ENCODE results near the gene MEI4.
"Not testable (repeated sequence)": the region's sequence is repeated elsewhere in the genome, so short reads cannot be mapped to it uniquely, and the experiment has no call there.

Gene MEI4

DNA sequence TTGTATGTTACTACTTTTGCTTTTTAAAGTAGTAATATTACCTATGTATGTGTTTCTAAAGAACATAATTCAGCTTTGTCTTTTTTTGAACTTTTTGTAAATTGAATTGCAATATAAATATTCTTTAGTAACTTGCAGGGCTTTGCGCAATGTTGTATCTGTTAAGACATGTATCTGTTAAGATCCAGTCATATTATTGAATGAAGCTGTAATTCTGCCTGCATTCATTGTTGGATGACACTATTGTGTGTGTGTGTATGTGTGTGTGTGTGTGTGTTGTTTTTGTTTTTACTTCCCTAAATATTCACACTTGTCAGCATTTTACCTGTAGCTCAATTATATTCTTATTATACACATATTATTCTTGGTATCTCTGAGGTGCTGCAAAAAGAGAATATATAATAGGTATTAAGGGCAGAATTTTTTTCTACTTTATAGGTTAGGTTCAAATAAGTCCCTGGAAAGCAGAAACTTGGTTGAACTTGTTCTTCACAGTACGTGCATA lies 164.0 kb downstream of the MEI4 start:
- DNase-seq = no peak

DNA sequence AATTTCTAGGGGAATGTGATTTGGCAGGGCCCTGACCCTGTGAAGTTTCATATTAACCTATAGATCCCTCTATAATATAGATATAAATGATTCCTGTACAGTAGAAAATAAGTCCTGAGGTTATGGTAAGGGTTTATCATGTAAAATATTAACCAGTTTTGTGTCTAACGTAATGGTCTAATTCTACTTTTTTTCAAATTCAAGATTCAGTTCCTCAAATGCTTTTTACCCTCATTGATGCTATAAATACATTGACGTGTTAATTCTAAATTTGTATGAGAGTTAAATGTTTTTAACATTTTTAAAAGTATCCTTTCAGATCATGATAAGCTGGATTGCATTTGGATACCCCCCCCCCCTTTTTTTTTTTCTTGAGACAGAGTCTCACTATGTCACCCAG lies 169.4 kb downstream of the MEI4 start:
- DNase-seq = no peak

- no peak for DNase-seq
Observed at GRCh38 chr6:77825204-77825603, 172.4 kb downstream of the MEI4 start.

DNA sequence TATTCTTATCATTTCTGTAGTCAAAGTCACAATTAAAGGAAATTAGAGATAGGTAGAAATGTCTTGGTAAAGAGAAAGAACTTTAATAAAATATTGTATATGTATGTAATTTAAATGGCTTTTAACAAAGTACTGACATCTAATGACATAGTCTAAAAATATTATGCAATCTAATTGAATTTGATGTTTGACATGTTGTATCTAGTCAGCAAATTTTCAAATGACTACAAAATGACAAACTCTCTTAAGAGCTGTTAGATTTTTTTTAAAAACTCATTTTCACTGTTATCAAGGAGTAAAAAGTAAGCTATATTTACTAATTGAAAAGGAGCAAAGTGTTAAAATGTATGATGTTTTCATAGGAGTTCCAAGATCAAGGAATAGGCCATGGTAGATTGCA lies 176.9 kb downstream of the MEI4 start:
- no peak for DNase-seq

- not testable (repeated sequence) for DNase-seq
Observed at GRCh38 chr6:77833749-77834148, 180.9 kb downstream of the MEI4 start.

DNA sequence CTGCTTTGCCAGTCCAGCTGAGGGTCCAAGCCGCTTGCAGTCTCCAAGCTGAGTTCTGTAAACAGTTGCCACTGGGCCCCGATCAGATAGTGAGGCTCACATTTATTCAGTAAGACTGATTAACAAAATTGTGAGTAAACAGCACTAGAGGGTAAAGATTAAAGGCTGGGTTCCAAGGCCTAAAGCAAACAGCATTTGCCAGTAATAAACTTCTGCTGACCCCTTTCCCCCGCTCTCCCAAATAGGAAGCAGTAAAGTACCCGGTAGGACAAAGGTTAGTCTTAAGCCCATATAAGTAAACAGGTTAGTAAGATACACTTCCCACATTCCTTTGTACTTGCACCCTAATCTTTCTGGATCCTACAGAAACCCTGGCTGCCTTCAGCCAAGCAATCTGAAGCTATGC lies 181.8 kb downstream of the MEI4 start:
- DNase-seq = no peak

DNA sequence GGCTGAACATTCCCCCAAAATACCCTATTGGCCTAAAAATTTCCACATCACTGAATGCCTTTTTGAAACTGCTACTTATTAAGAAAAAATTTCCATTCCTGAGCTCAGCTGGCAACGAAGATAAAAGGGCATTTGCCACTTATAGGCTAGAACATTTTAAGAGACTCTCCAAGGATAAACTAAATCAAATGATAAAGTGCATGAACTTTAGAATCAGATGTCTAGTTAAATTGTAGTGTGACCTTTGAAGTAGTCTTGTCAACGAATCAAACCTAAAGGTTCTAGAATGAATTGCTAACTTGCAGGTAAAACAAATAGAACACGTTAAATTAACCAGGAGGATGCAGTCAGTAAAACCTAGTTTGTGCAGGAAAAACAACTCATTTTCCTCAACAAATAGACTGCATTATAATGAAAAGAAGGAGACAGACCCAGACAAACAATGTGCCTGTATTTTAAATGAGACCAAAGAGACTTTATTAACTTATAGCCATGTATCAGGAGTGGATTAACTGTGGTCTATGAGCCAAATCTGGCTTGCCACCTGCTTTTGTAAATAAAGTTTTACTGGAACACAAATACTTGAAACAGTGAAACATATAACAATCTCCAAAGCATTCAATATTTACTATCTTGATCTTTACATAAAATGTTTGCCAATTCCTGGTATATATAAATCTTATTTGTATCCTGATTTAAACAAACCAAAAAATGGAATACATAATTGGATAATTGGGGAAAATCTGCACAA lies 184.4 kb downstream of the MEI4 start:
- DNase-seq = no peak

DNA sequence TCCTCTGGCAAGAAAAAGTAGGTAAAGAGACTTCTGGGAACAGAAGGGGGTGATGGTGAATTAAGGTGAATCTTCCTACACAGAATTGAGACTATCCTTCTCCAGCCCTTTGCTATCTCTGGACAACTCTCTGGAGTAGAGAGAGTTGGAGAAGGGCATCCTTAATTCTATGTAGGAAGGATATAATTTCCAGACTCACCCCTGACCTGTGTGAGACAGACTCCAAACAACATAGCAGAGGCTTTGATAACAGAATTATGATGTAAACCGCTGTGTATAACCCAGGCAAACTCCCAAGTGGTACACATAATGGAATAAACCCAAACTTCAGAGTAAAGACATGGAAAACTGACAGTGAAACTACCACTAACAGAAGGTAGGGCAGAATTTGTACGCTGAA lies 186.5 kb downstream of the MEI4 start:
- DNase-seq = no peak

GRCh38 chr6:77844822-77845221 lies 192.0 kb downstream of the MEI4 start:
- DNase-seq = no peak

DNA sequence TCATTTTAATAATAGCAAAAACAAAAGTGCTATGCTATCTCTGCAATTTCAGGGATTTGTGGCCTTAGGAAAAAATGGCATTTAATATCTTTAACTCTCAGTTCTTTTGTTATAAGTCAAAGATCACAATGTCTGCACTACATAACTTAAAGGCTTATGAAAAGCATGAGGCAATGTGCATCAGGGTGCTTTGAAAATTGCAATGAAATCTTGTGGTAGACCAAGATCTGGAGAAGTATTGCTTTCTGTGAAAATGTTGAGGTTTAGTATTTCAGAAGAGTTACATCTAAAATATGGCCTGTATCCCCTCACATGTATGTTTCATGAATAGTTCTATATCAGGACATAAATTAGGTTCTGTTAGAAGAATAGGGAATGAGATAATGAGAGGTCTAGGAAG lies 200.6 kb downstream of the MEI4 start:
- no peak for DNase-seq

DNA sequence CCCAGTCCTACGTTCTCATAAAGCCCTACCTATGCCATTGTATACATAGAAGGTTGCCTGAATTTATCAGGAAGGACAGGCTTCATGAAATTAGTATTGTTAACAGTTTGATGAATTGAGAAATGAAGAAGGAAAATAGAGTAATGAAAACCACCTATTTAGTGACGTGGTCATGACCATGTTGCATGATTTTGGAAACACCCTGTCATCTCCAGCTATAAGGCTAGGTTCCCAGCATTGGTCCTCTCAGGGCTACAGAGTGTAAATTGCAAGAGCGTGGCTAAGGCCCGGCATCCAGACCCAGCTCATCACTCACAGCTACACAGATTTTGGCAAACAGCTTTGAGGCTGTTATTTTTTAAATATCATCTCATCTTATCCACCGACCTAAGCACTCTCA lies 203.6 kb downstream of the MEI4 start:
- no peak for DNase-seq

DNA sequence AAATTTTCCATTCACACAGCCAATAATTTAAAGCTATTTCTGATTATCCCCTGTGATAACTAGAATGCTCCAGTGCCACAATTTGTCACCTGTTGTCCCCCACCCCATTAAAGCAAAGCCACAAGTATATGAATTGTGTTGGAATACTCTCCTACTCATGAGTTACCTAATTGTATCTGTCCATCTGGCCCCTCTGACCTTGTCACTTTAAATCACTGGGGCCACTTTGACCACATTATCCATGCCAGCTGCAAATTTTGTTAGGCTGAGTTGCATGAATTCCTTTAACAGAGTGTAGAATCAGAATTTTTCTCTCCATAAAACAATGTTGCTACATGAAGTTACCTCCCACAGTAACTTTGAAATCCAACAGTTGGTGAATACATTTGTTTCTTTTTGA lies 204.6 kb downstream of the MEI4 start:
- DNase-seq = no peak

DNA sequence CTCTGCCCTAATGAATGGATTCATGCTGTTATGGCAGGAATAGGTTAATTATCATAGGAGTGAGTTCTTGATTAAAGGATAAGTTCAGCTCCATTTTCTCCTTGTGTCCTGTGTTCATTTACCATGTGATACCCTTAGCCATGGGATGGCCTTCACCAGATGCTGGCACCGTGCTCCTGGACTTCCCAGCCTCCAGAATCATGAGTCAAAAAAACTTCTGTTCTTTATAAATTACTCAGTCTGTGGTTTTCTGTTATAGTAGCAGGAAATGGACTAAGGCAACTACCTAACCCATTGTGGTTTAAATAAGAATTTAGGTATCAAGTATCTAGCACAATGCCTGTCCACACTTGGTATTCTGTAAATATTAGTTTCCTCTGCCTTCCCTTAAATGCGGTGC lies 223.5 kb downstream of the MEI4 start:
- DNase-seq = no peak

DNA sequence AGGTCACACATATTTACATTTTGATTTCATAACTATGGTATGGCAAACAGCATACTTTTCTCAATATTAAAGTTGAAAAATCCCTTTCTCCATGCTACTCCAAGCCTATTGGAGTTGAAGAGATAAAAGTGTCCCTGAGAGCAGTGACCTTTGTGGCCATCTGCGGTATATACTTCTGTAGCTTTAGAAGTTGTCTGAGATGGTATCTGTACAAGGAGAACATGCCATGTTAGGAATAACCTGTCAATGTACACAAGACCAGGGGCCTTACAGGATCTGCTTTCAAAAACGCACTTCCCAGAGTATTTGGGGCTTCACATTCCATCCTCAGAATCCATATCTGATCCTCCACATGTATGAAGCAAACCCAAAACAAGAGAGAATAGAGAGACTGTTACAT lies 226.7 kb downstream of the MEI4 start:
- no peak for DNase-seq

DNA sequence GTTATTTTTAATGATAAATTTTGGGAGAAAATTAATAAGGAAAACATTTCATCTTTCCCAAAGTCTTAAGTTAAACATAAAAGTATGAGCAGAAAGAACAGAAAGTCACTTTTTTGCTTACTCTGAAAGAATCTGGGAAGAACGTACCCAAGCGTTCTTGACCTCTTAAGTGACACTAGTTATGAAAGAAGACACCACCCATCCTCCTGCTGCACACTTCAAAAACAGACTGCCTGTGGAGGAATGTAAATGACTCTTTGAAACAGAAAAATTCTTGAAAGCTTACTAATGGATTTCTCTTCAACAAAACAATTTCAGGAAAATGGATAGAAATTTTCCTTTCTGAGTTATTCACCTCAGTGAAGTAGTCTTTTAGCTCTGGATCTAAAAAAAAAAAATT lies 227.7 kb downstream of the MEI4 start:
- DNase-seq = no peak

DNA sequence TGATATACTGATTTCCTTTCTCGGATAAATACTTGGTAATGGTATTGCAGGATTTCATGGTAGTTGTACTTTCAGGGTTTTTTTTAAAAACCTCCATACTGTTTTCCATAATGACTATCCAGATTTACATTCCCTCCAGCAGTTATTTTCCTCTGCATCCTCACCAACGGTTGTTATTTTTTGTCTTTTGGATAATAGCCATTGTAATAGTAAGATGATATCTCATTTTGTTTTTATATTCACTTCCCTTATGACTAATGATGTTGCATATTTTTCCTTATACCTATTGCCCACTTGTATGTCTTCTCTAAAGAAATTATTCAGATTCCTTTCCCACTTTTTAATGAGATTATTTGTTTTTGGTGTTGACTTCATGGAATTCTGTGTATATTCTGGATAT lies 231.0 kb downstream of the MEI4 start:
- DNase-seq = no peak

DNA sequence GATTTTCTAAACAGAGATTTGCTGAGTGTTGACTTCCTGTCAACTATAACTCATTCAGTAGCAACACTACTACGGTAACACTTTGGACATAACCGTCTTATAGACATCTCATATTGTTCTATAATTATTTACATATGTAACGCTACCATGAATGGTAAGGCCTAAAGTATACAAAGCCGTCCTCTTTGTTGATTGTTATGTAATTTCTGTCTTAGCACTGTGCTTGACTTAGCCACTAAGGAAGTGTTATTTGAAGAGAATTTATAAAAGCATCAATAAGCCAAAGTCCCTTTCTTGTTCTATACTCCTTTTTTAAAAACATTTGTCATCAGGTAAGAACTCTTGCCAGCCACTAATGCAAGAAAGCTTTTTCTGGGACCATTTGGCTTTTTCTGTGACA lies 240.6 kb downstream of the MEI4 start:
- DNase-seq = no peak

DNA sequence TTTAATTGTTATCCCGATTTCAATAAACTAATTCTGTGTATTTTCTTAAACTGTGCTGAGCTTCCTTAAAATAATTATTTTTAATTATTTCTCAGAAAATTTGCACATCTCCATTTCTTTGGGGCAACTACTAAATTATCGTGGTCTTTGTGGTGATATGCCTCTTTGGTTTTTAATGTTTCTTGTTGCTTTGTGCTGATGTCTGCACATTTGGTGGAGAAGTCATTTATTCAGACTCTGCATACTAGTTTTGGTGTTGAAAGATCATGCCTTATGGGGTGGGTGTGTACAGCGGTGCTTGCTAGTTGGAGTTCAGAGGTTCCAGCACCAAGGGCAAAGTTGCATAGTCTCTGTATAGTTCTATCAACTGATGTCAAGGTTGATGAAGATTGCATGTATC lies 253.2 kb downstream of the MEI4 start:
- DNase-seq = no peak

DNA sequence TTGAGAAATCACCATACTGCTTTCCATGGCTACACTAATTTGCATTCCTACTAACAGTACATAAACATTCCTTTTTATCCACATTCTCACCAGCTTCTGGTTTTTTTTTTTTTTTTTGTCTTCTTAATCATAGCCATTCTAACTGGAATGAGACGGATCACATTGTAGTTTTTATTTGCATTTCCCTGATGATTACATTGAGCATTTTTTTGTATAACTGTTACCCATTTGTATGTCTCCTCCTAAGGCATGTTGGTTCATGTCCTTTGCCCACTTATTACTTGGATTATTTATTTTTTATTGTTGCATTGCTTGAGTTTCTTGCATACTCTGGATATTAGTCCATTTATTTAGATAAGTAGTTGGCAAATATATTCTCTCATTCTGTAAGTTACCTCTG lies 258.0 kb downstream of the MEI4 start:
- DNase-seq = no peak

GRCh38 chr6:77926198-77926751 lies 273.4 kb downstream of the MEI4 start:
- DNase-seq = peak; percentile 5

- no peak for DNase-seq
Observed at GRCh38 chr6:77930382-77930781, 277.5 kb downstream of the MEI4 start.

DNA sequence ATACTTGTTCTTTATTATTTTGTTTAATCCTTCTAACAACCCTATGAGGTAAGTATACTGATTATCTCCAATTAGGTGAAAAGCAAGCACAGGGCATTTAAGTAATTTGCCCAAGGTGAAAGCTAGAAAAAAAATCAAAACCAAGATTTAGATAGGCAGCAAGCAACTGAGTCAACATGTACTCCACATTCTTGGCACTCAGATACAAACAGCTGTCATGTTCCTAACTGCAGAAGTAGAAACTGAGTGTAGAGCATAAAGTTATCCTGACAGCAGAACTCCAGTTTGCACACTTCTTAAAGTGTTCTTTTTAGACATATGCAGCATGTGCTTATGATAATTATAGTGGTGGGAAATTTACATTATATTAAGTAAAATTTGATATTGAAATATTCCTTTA lies 278.1 kb downstream of the MEI4 start:
- DNase-seq = no peak

DNA sequence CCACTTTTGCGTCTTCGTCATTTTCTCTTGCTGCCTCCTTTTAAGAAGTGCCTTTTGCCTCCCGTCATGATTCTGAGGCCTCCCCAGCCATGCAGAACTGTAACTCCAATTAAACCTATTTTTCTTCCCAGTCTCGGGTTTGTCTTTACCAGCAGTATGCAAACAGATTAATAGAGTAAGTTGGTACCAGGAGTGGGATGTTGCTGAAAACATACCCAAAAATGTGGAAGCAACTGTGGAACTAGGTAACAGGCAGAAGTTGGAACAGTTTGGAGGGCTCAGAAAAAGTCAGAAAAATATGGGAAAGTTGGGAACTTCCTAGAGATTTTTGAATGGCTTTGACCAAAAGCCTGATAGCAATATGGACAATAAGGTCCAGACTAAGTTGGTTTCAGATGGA lies 309.2 kb downstream of the MEI4 start:
- no peak for DNase-seq

- DNase-seq = no peak
Observed at GRCh38 chr6:77965449-77965848, 312.6 kb downstream of the MEI4 start.

- no peak for DNase-seq
Observed at GRCh38 chr6:77972334-77972733, 319.5 kb downstream of the MEI4 start.

All from OCI-M1 (cell line).